Fibroblast of the aortic adventitia (primary cell): ENCODE data around the gene SLC24A3. TPM values are rescaled to one million over a fixed set of nuclear protein-coding genes. Genes with fewer than 3 reads are reported as not detected.
"Not testable (repeated sequence)": the region's sequence is repeated elsewhere in the genome, so short reads cannot be mapped to it uniquely, and the experiment has no call there.

ENCODE experiments used
- DNase-seq: peaks from one replicate; pipeline ENCODE4 v3.0.0-alpha.2; 2010; ENCODE audit warnings: low read depth
- H3K4me3 ChIP-seq: 2 replicates; pipeline ENCODE4 v1.5.1; 2011; ENCODE audit warnings: low read depth, mild to moderate bottlenecking, control low read depth, low read length, moderate library complexity
- CTCF ChIP-seq: IDR thresholded peaks from 2 replicates; pipeline ENCODE4 v1.5.1; 2011; ENCODE audit warnings: mild to moderate bottlenecking, low read length, control low read depth, inconsistent platforms; ENCODE audit not compliant: insufficient read depth
- total RNA-seq: library from RNA; depleted of rRNA; stranded (reverse); fragments of >200 nt; gene quantifications from 2 replicates; pipeline ENCODE4 v1.2.3, GENCODE V29; 2012; ENCODE audit warnings: low replicate concordance

The SLC24A3 gene
- total RNA-seq, 1 donor: not detected

GRCh38 chr20:19670829-19671228, 458.4 kb downstream of the SLC24A3 start:
- no peak for TF ChIP-seq CTCF
- DNase-seq: no peak
- no peak overlapping the region for H3K4me3 ChIP-seq

GRCh38 chr20:19671374-19671773, 458.9 kb downstream of the SLC24A3 start:
- no peak for TF ChIP-seq CTCF
- H3K4me3 ChIP-seq: no peak overlapping the region
- DNase-seq: no peak

- DNase-seq: no peak
- H3K4me3 ChIP-seq: no peak overlapping the region
- no peak for TF ChIP-seq CTCF
These were observed 460.1 kb downstream of the SLC24A3 start for GRCh38 chr20:19672498-19672897.

GRCh38 chr20:19673575-19673974, 461.1 kb downstream of the SLC24A3 start:
- no peak for TF ChIP-seq CTCF
- H3K4me3 ChIP-seq: no peak overlapping the region
- no peak for DNase-seq

- no peak overlapping the region for H3K4me3 ChIP-seq
- no peak for TF ChIP-seq CTCF
- DNase-seq: no peak
These were observed 463.8 kb downstream of the SLC24A3 start for GRCh38 chr20:19676202-19676601.

- no peak for DNase-seq
- no peak for TF ChIP-seq CTCF
- H3K4me3 ChIP-seq: no peak overlapping the region
These were observed 464.9 kb downstream of the SLC24A3 start for GRCh38 chr20:19677336-19677735.

- not testable (repeated sequence) for H3K4me3 ChIP-seq, DNase-seq
These were observed 466.1 kb downstream of the SLC24A3 start for GRCh38 chr20:19678591-19678990.
